HG03066 (cell line): ENCODE results near the gene CCDC184.
"Not testable (repeated sequence)": the region's sequence is repeated elsewhere in the genome, so short reads cannot be mapped to it uniquely, and the experiment has no call there.

Experiments used
- ATAC-seq: cut with Tn5 transposase; IDR thresholded peaks from one replicate; pipeline ENCODE4 v1.9.1; 2021; ENCODE audit warnings: low read depth; ENCODE audit not compliant: unreplicated experiment

The CCDC184 gene

GRCh38 chr12:48183091-48183875, at the start of gene CCDC184:
Gene CCDC184, plus strand, starts transcription at chr12:48183644. Its CDS starts 479 bp downstream, at chr12:48184123.
- ATAC-seq: peak; percentile 82

- ATAC-seq: no peak
These were observed 48.4 kb upstream of the CCDC184 start for GRCh38 chr12:48135027-48135426.

GRCh38 chr12:48142818-48143674, 40.4 kb upstream of the CCDC184 start:
- no peak for ATAC-seq

GRCh38 chr12:48143898-48144297, 39.5 kb upstream of the CCDC184 start:
- no peak for ATAC-seq

GRCh38 chr12:48145981-48146380, 37.5 kb upstream of the CCDC184 start:
- no peak for ATAC-seq

- no peak for ATAC-seq
These were observed 32.2 kb upstream of the CCDC184 start for GRCh38 chr12:48151103-48151771.

GRCh38 chr12:48155786-48156185, 27.7 kb upstream of the CCDC184 start:
- not testable (repeated sequence) for ATAC-seq

- no peak for ATAC-seq
These were observed 26.8 kb upstream of the CCDC184 start for GRCh38 chr12:48156652-48157017.

GRCh38 chr12:48157018-48157888, 26.2 kb upstream of the CCDC184 start, which contains the start of gene ASB8:
Gene ASB8, minus strand, starts transcription at chr12:48157515. Its CDS starts 4,019 bp downstream, at chr12:48153496.
- ATAC-seq: peak; percentile 86

GRCh38 chr12:48157889-48158370, 25.5 kb upstream of the CCDC184 start:
- ATAC-seq: no peak

- no peak for ATAC-seq
These were observed 23.4 kb upstream of the CCDC184 start for GRCh38 chr12:48160046-48160445.

- ATAC-seq: no peak
These were observed 22.6 kb upstream of the CCDC184 start for GRCh38 chr12:48160807-48161206.

GRCh38 chr12:48163150-48163747, 20.2 kb upstream of the CCDC184 start:
- no peak for ATAC-seq

- ATAC-seq: no peak
These were observed 19.0 kb upstream of the CCDC184 start for GRCh38 chr12:48164451-48164850.

GRCh38 chr12:48165089-48165981, 18.1 kb upstream of the CCDC184 start:
- no peak for ATAC-seq

GRCh38 chr12:48169011-48169410, 14.4 kb upstream of the CCDC184 start:
- no peak for ATAC-seq

GRCh38 chr12:48175613-48176416, 7.6 kb upstream of the CCDC184 start:
- no peak for ATAC-seq

- ATAC-seq: no peak
These were observed 7.1 kb upstream of the CCDC184 start for GRCh38 chr12:48176417-48176751.
